Measurements from ENCODE around the gene CYP19A1. TPM values are rescaled to one million over a fixed set of nuclear protein-coding genes. Genes with fewer than 3 reads are reported as not detected.

The CYP19A1 gene
- total and polyA plus RNA-seq, 2 experiments from 2014 or later, result 1.4 to 35.4 TPM

DNA sequence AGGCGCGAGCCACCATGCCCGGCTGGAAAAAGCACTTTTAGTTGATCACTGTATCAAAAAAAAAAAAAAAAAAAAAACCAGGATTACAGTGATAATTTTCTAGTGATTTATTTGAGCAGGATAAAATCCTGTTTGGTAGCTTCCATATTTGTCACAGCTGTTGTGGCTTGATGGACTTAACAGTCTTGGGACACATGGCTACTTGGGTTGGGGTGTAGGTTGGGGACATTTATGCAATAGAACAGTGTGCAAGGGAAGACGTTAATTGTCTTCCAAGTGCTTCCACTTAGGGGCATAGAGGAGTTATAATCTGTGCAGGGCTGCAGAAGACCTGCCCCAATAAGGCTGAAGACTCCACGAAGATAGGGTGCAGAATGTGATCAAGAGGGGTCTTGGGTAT is 136.8 kb downstream of the CYP19A1 start:
- 88% methylated on average over 5 of the region's 5 CpGs for WGBS (ENCODE audit: low lambda C conversion rate, missing lambda C conversion rate)
- H3K4me2 ChIP-seq, result no peak overlapping the region
- no peak overlapping the region for H2AFZ ChIP-seq
- no peak overlapping the region for H3K4me3 ChIP-seq
- no peak overlapping the region for H3K27ac ChIP-seq
- DNase-seq (ENCODE audit: low spot score), result no peak
- no peaks in the 10 kb centered on the region for H3K9me2 ChIP-seq (replicated peaks; ENCODE audit: insufficient read depth)
- H3K4me1 ChIP-seq (ENCODE audit: insufficient read depth), result no peaks in the 10 kb centered on the region
- H4K20me1 ChIP-seq (ENCODE audit: insufficient read depth, poor library complexity, severe bottlenecking), result no peaks in the 10 kb centered on the region
- no peaks in the 10 kb centered on the region for H3K36me3 ChIP-seq (replicated peaks; ENCODE audit: insufficient read depth, low read depth)
- H3K27me3 ChIP-seq, result peaks cover 12% of the 10 kb centered on the region
- no peaks in the 10 kb centered on the region for H3K9me3 ChIP-seq (ENCODE audit: low read depth)
- no peaks in the 10 kb centered on the region for H3K79me2 ChIP-seq
- no peak for TF ChIP-seq EZH2 (IDR thresholded peaks at IDR 0.05; ENCODE audit: borderline replicate concordance)

- H3K36me3 ChIP-seq (replicated peaks; ENCODE audit: insufficient read depth, low read depth), result no peaks in the 10 kb centered on the region
- no peak overlapping the region for H2AFZ ChIP-seq
- H3K4me1 ChIP-seq (ENCODE audit: insufficient read depth), result no peaks in the 10 kb centered on the region
- H3K9me2 ChIP-seq (replicated peaks; ENCODE audit: insufficient read depth), result no peaks in the 10 kb centered on the region
- H3K9me3 ChIP-seq (ENCODE audit: low read depth), result no peaks in the 10 kb centered on the region
- TF ChIP-seq, protein P1, sequence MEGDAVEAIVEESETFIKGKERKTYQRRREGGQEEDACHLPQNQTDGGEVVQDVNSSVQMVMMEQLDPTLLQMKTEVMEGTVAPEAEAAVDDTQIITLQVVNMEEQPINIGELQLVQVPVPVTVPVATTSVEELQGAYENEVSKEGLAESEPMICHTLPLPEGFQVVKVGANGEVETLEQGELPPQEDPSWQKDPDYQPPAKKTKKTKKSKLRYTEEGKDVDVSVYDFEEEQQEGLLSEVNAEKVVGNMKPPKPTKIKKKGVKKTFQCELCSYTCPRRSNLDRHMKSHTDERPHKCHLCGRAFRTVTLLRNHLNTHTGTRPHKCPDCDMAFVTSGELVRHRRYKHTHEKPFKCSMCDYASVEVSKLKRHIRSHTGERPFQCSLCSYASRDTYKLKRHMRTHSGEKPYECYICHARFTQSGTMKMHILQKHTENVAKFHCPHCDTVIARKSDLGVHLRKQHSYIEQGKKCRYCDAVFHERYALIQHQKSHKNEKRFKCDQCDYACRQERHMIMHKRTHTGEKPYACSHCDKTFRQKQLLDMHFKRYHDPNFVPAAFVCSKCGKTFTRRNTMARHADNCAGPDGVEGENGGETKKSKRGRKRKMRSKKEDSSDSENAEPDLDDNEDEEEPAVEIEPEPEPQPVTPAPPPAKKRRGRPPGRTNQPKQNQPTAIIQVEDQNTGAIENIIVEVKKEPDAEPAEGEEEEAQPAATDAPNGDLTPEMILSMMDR (IDR thresholded peaks at IDR 0.05; ENCODE audit: poor library complexity), result no peak
- TF ChIP-seq EZH2phosphoT487 (IDR thresholded peaks at IDR 0.05; ENCODE audit: low read depth, severe bottlenecking, unreplicated experiment) (no peak), EZH2 (IDR thresholded peaks at IDR 0.05; ENCODE audit: borderline replicate concordance) (no peak)
- H3K4me2 ChIP-seq, result no peak overlapping the region
- H3K79me2 ChIP-seq, result no peaks in the 10 kb centered on the region
- WGBS (ENCODE audit: low lambda C conversion rate, missing lambda C conversion rate), result 88% methylated on average over 3 of the region's 3 CpGs
- peaks cover 12% of the 10 kb centered on the region for H3K27me3 ChIP-seq
- DNase-seq (ENCODE audit: low spot score), result no peak
- H3K27ac ChIP-seq, result no peak overlapping the region
- H4K20me1 ChIP-seq (ENCODE audit: insufficient read depth, poor library complexity, severe bottlenecking), result no peaks in the 10 kb centered on the region
- no peak overlapping the region for H3K4me3 ChIP-seq
These were observed 137.6 kb downstream of the CYP19A1 start for GRCh38 chr15:51200792-51201191.

- no peak overlapping the region for H3K4me3 ChIP-seq
- no peaks in the 10 kb centered on the region for H3K36me3 ChIP-seq (replicated peaks; ENCODE audit: insufficient read depth, low read depth)
- no peak for DNase-seq (ENCODE audit: low spot score)
- H3K9me3 ChIP-seq (ENCODE audit: low read depth), result no peaks in the 10 kb centered on the region
- peaks cover 16% of the 10 kb centered on the region for H3K27me3 ChIP-seq
- no peak overlapping the region for H3K4me2 ChIP-seq
- H2AFZ ChIP-seq, result no peak overlapping the region
- H3K79me2 ChIP-seq, result no peaks in the 10 kb centered on the region
- no peaks in the 10 kb centered on the region for H3K9me2 ChIP-seq (replicated peaks; ENCODE audit: insufficient read depth)
- 81% methylated on average over 6 of the region's 6 CpGs for WGBS (ENCODE audit: low lambda C conversion rate, missing lambda C conversion rate)
- H4K20me1 ChIP-seq (ENCODE audit: insufficient read depth, poor library complexity, severe bottlenecking), result no peaks in the 10 kb centered on the region
- TF ChIP-seq, protein P1 (IDR thresholded peaks at IDR 0.05; ENCODE audit: poor library complexity), result no peak
- H3K4me1 ChIP-seq (ENCODE audit: insufficient read depth), result no peaks in the 10 kb centered on the region
- no peak overlapping the region for H3K27ac ChIP-seq
These were observed 138.9 kb downstream of the CYP19A1 start for GRCh38 chr15:51199541-51199940.

DNA sequence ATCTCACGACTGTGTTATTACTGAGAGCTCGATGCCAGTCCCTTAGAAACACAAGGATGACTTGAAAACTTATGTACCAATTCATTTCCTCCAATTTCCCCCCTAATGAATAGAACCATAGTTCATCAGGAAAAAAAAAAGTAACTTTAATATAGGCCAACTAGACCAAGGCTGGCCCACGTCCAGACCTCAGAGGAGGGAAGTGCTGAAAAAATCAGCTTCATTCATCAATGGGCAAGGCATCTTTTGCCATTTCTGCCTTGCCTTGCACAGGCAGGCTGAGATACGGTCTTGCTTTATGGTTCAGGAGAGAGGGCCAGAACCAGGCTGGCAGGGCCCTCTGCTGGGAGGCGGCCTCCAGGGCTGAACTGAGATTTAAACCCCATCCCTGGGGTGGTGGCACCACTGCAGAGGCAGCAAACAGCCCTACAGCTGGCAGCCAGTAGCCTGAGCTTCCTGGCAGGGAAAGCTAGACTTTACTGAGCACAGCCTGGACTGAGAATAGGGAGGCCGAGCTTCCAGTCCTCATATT is 139.6 kb downstream of the CYP19A1 start:
- H3K4me1 ChIP-seq (ENCODE audit: insufficient read depth), result no peaks in the 10 kb centered on the region

More for the DNA sequence above, 139.6 kb downstream of the CYP19A1 start:
- Histone ChIP-seq H3K27me3 (peaks cover 22% of the 10 kb centered on the region), H4K20me1 (ENCODE audit: insufficient read depth, poor library complexity, severe bottlenecking) (no peaks in the 10 kb centered on the region), H3K4me3 (no peak overlapping the region), H3K27ac (no peak overlapping the region), H2AFZ (no peak overlapping the region), H3K4me2 (no peak overlapping the region), H3K9me2 (replicated peaks; ENCODE audit: insufficient read depth) (no peaks in the 10 kb centered on the region), H3K9me3 (ENCODE audit: low read depth) (no peaks in the 10 kb centered on the region), H3K36me3 (replicated peaks; ENCODE audit: insufficient read depth, low read depth) (no peaks in the 10 kb centered on the region), H3K79me2 (no peaks in the 10 kb centered on the region)
- DNase-seq (ENCODE audit: low spot score), result no peak
- TF ChIP-seq EZH2phosphoT487 (IDR thresholded peaks at IDR 0.05; ENCODE audit: low read depth, severe bottlenecking, unreplicated experiment) (no peak), EZH2 (IDR thresholded peaks at IDR 0.05; ENCODE audit: borderline replicate concordance) (no peak)
- TF ChIP-seq, protein P1 (IDR thresholded peaks at IDR 0.05; ENCODE audit: poor library complexity), result no peak
- WGBS (ENCODE audit: low lambda C conversion rate, missing lambda C conversion rate), result 82% methylated on average over 6 of the region's 6 CpGs
